ENCODE results near the gene TPM1. TPM values are rescaled to one million over a fixed set of nuclear protein-coding genes. Genes with fewer than 3 reads are reported as not detected.

TPM1 gene
- total RNA-seq, 4 donors from 2014 or later = 167 to 702 (median 252) TPM

GRCh38 chr15:63016234-63016633 is 26.3 kb upstream of the TPM1 start:
- TF ChIP-seq CTCF (IDR thresholded peaks at IDR 0.05) = no peak
- no peak for DNase-seq (ENCODE audit: low spot score)
- ATAC-seq (ENCODE audit: low FRiP score) = no peak

- DNase-seq (ENCODE audit: low spot score) (no peak), ATAC-seq (ENCODE audit: low FRiP score) (no peak)
- TF ChIP-seq CTCF (IDR thresholded peaks at IDR 0.05) = no peak
These were observed 23.9 kb upstream of the TPM1 start for GRCh38 chr15:63018639-63019038.

GRCh38 chr15:63019511-63020109 is 22.9 kb upstream of the TPM1 start:
- DNase-seq (ENCODE audit: low spot score) = no peak
- no peak for TF ChIP-seq CTCF (IDR thresholded peaks at IDR 0.05)
- no peak for ATAC-seq (ENCODE audit: low FRiP score)

- TF ChIP-seq CTCF (IDR thresholded peaks at IDR 0.05) = no peak
These were observed 22.4 kb upstream of the TPM1 start for GRCh38 chr15:63020128-63020527.

GRCh38 chr15:63020759-63021430 is 21.7 kb upstream of the TPM1 start:
- TF ChIP-seq CTCF (IDR thresholded peaks at IDR 0.05) = no peak
- DNase-seq (ENCODE audit: low spot score) (no peak), ATAC-seq (ENCODE audit: low FRiP score) (no peak)

More at GRCh38 chr15:63020128-63020527, 22.4 kb upstream of the TPM1 start:
- DNase-seq (ENCODE audit: low spot score) = no peak
- ATAC-seq (ENCODE audit: low FRiP score) = no peak

GRCh38 chr15:63022181-63022580 is 20.4 kb upstream of the TPM1 start:
- TF ChIP-seq CTCF (IDR thresholded peaks at IDR 0.05) = no peak
- DNase-seq (ENCODE audit: low spot score) (no peak), ATAC-seq (ENCODE audit: low FRiP score) (no peak)

GRCh38 chr15:63022663-63023062 is 19.9 kb upstream of the TPM1 start:
- no peak for TF ChIP-seq CTCF (IDR thresholded peaks at IDR 0.05)
- ATAC-seq (ENCODE audit: low FRiP score) = no peak
- no peak for DNase-seq (ENCODE audit: low spot score)
